ENCODE results near the gene CHPF2. TPM values are rescaled to one million over a fixed set of nuclear protein-coding genes. Genes with fewer than 3 reads are reported as not detected.

The CHPF2 gene
- total RNA-seq, 1 donor from 2014 or later: 34.7 TPM

- H3K4me1 ChIP-seq: no peaks in the 10 kb centered on the region
- H3K9me3 ChIP-seq: no peaks in the 10 kb centered on the region
- peaks cover 16% of the 10 kb centered on the region for H3K27me3 ChIP-seq (ENCODE audit: low read depth)
- H3K36me3 ChIP-seq: no peaks in the 10 kb centered on the region
- no peak for ATAC-seq
- intact Hi-C loops (cut with DNase I): no loop called here
- H3K4me3 ChIP-seq: no peak overlapping the region
- no peak for TF ChIP-seq CTCF (IDR thresholded peaks at IDR 0.05)
- H3K27ac ChIP-seq: no peak overlapping the region
- no peak for DNase-seq
Measured at GRCh38 chr7:151194188-151194587, 38.1 kb upstream of the CHPF2 start.

GRCh38 chr7:151195616-151196450, 36.5 kb upstream of the CHPF2 start:
- ATAC-seq (no peak), DNase-seq (no peak)
- Histone ChIP-seq H3K27ac (no peak overlapping the region), H3K4me3 (no peak overlapping the region), H3K36me3 (no peaks in the 10 kb centered on the region), H3K9me3 (no peaks in the 10 kb centered on the region), H3K4me1 (no peaks in the 10 kb centered on the region), H3K27me3 (ENCODE audit: low read depth) (peaks cover 22% of the 10 kb centered on the region)
- intact Hi-C loops (cut with DNase I): no loop called here
- no peak for TF ChIP-seq CTCF (IDR thresholded peaks at IDR 0.05)

- Histone ChIP-seq H3K9me3 (no peaks in the 10 kb centered on the region), H3K36me3 (no peaks in the 10 kb centered on the region), H3K27me3 (ENCODE audit: low read depth) (peaks cover 16% of the 10 kb centered on the region), H3K4me3 (no peak overlapping the region), H3K4me1 (no peaks in the 10 kb centered on the region), H3K27ac (no peak overlapping the region)
- no peak for TF ChIP-seq CTCF (IDR thresholded peaks at IDR 0.05)
- ATAC-seq: no peak
- intact Hi-C loops (cut with DNase I): no loop called here
- no peak for DNase-seq
Measured at GRCh38 chr7:151197932-151198331, 34.4 kb upstream of the CHPF2 start.

GRCh38 chr7:151198945-151199848, 33.1 kb upstream of the CHPF2 start:
- no peak overlapping the region for H3K27ac ChIP-seq
- H3K36me3 ChIP-seq: no peaks in the 10 kb centered on the region
- no peaks in the 10 kb centered on the region for H3K4me1 ChIP-seq
- H3K9me3 ChIP-seq: no peaks in the 10 kb centered on the region
- intact Hi-C loops (cut with DNase I): no loop called here
- no peak for ATAC-seq
- peaks cover 29% of the 10 kb centered on the region for H3K27me3 ChIP-seq (ENCODE audit: low read depth)
- no peak overlapping the region for H3K4me3 ChIP-seq
- TF ChIP-seq CTCF (IDR thresholded peaks at IDR 0.05): no peak
- DNase-seq: no peak

- intact Hi-C loops (cut with DNase I): no loop called here
- TF ChIP-seq CTCF (IDR thresholded peaks at IDR 0.05): no peak
- no peak overlapping the region for H3K27ac ChIP-seq
- H3K4me3 ChIP-seq: no peak overlapping the region
- H3K9me3 ChIP-seq: no peaks in the 10 kb centered on the region
- ATAC-seq: no peak
- H3K27me3 ChIP-seq (ENCODE audit: low read depth): peaks cover 34% of the 10 kb centered on the region
- no peaks in the 10 kb centered on the region for H3K4me1 ChIP-seq
- no peaks in the 10 kb centered on the region for H3K36me3 ChIP-seq
- DNase-seq: no peak
Measured at GRCh38 chr7:151201344-151201743, 30.9 kb upstream of the CHPF2 start.

All from lower lobe of right lung (tissue), 2 donors.